Erythroblast (primary cell): ENCODE data around the gene HDAC10.

Experiments used
- GATA1 ChIP-seq: IDR thresholded peaks from 2 replicates; pipeline ENCODE4 v1.6.1; 2011; ENCODE audit warnings: low read depth, mild to moderate bottlenecking, control low read depth, low read length, moderate library complexity
- POLR2A ChIP-seq: IDR thresholded peaks from 2 replicates; pipeline ENCODE4 v1.6.1; 2011; ENCODE audit warnings: mild to moderate bottlenecking, low read length

GRCh38 chr22:50255099-50255498 is 4.0 kb upstream of the HDAC10 start:
- TF ChIP-seq POLR2A (no peak), GATA1 (no peak)
